H1 (cell line): ENCODE results near the gene PDE8B. TPM values are rescaled to one million over a fixed set of nuclear protein-coding genes. Genes with fewer than 3 reads are reported as not detected.

Source experiments
- CTCF ChIA-PET: fragments of 300-600 bp; sonication (Branson Sonifier 250); formaldehyde crosslinking; loops from one replicate; lab custom pipeline; 2021; ENCODE audit not compliant: partially characterized antibody; lab: Charles Lee
- POLR2A ChIA-PET: fragments of 300-600 bp; sonication (Branson Sonifier 250); formaldehyde crosslinking; loops from one replicate; lab custom pipeline; 2021; ENCODE audit warnings: inconsistent platforms; ENCODE audit not compliant: partially characterized antibody; lab: Charles Lee
- DNase-seq, 2 experiments: peaks; one replicate each; pipeline versions ENCODE4 v3.0.0 to v3.0.0-alpha.2; 2010 to 2022; ENCODE audit warnings: low spot score in 2 of 2, low read depth in 1 of 2, mixed read lengths in 1 of 2
- FAIRE-seq: peaks from 2 replicates; lab custom pipeline; 2011; peaks lifted over from hg19 to GRCh38; lab: Jason Lieb, UNC
- H2AFZ ChIP-seq: 2 replicates; pipeline ENCODE4 v1.8.1; 2012; ENCODE audit warnings: low read length, inconsistent platforms
- H2AK5ac ChIP-seq: 2 replicates; pipeline ENCODE4 v1.6.1; 2013; ENCODE audit warnings: low read depth, low read length
- H2BK120ac ChIP-seq: replicated peaks from 2 replicates; pipeline ENCODE3; 2013; ENCODE audit warnings: low read depth, low read length, inconsistent platforms
- H2BK12ac ChIP-seq: 2 replicates; pipeline ENCODE4 v1.6.1; 2013; ENCODE audit warnings: low read depth, low read length
- H2BK15ac ChIP-seq: 2 replicates; pipeline ENCODE4 v1.6.1; 2013; ENCODE audit warnings: low read length
- H2BK20ac ChIP-seq: 2 replicates; pipeline ENCODE4 v1.6.1; 2013; ENCODE audit warnings: low read length
- H2BK5ac ChIP-seq: 2 replicates; pipeline ENCODE4 v1.6.1; 2013; ENCODE audit warnings: low read depth, low read length
- H3K14ac ChIP-seq: 2 replicates; pipeline ENCODE4 v1.6.1; 2013; ENCODE audit warnings: inconsistent platforms; ENCODE audit not compliant: insufficient read length
- H3K18ac ChIP-seq: 2 replicates; pipeline ENCODE4 v1.6.1; 2013; ENCODE audit warnings: low read length; ENCODE audit errors: extremely low read depth
- H3K23ac ChIP-seq: 2 replicates; pipeline ENCODE4 v1.6.1; 2013; ENCODE audit warnings: inconsistent platforms; ENCODE audit not compliant: insufficient read length
- H3K23me2 ChIP-seq: 2 replicates; pipeline ENCODE4 v1.6.1; 2013; ENCODE audit warnings: low read depth, low read length
- H3K27ac ChIP-seq: 2 replicates; pipeline ENCODE4 v1.6.1; 2011; ENCODE audit warnings: low read depth, low read length, inconsistent platforms
- H3K27me3 ChIP-seq, 4 experiments: replicated peaks in 1 of 4; 1 replicate in 1 of 4; 2 replicates in 3 of 4; pipeline versions ENCODE4 v1.6.1 to v1.8.1; 2011 to 2013; ENCODE audit warnings: low read length in 3 of 4, mild to moderate bottlenecking in 3 of 4, inconsistent platforms in 2 of 4, mixed read lengths in 2 of 4, moderate library complexity in 1 of 4; ENCODE audit not compliant: control insufficient read depth in 3 of 4, insufficient read depth in 3 of 4; ENCODE audit errors: extremely low read depth in 1 of 4
- H3K36me3 ChIP-seq, 4 experiments: 2 replicates each; pipeline versions ENCODE4 v1.6.1 to v1.8.1; 2011 to 2013; ENCODE audit warnings: mild to moderate bottlenecking in 4 of 4, low read length in 3 of 4, moderate library complexity in 2 of 4, control low read depth in 1 of 4, inconsistent platforms in 1 of 4; ENCODE audit not compliant: insufficient read depth in 4 of 4, control insufficient read depth in 2 of 4
- H3K4ac ChIP-seq: replicated peaks from 2 replicates; pipeline ENCODE3; 2013; ENCODE audit warnings: low read length, low read depth, mixed read lengths, inconsistent platforms; ENCODE audit not compliant: insufficient read length
- H3K4me1 ChIP-seq, 4 experiments: replicated peaks in 1 of 4; 1 replicate in 1 of 4; 2 replicates in 3 of 4; pipeline versions ENCODE4 v1.6.1 to v1.8.1; 2011 to 2013; ENCODE audit warnings: low read length in 3 of 4, inconsistent platforms in 2 of 4, mixed read lengths in 1 of 4; ENCODE audit not compliant: insufficient read depth in 4 of 4, control insufficient read depth in 3 of 4
- H3K4me2 ChIP-seq, 2 experiments: 2 replicates each; pipeline versions ENCODE4 v1.6.1 to v1.8.1; 2011 to 2013; ENCODE audit warnings: low read depth in 2 of 2, low read length in 2 of 2, control low read depth in 1 of 2, inconsistent platforms in 1 of 2, mild to moderate bottlenecking in 1 of 2; ENCODE audit not compliant: insufficient read depth in 1 of 2
- H3K4me3 ChIP-seq, 4 experiments: fragments of 200-600, 300-600 bp in 1 of 4; sonication (generic), shearing (Covaris generic), sonication (Bioruptor Twin) in 1 of 4; 2 replicates each; pipeline versions ENCODE4 v1.5.1 to v1.8.1; 2011 to 2016; ENCODE audit warnings: low read length in 4 of 4, low read depth in 3 of 4, control low read depth in 2 of 4, inconsistent platforms in 2 of 4, mild to moderate bottlenecking in 2 of 4, mixed read lengths in 1 of 4, moderate library complexity in 1 of 4; ENCODE audit not compliant: insufficient read depth in 2 of 4; ENCODE audit errors: extremely low read depth in 1 of 4
- H3K56ac ChIP-seq: replicated peaks from 2 replicates; pipeline ENCODE3; 2013; ENCODE audit warnings: low read depth, mild to moderate bottlenecking, mixed read lengths, low read length, inconsistent platforms; ENCODE audit not compliant: insufficient read length
- H3K79me1 ChIP-seq: 2 replicates; pipeline ENCODE4 v1.6.1; 2013; ENCODE audit warnings: low read depth, low read length, control low read depth
- H3K79me2 ChIP-seq, 2 experiments: 2 replicates each; pipeline versions ENCODE4 v1.6.1 to v1.8.1; 2012 to 2013; ENCODE audit warnings: low read length in 2 of 2, mild to moderate bottlenecking in 2 of 2, inconsistent platforms in 1 of 2; ENCODE audit not compliant: insufficient read depth in 2 of 2, control insufficient read depth in 1 of 2
- H3K9ac ChIP-seq, 4 experiments: replicated peaks in 1 of 4; 1 replicate in 1 of 4; 2 replicates in 3 of 4; pipeline versions ENCODE4 v1.6.1 to v1.8.1; 2011 to 2013; ENCODE audit warnings: low read depth in 3 of 4, low read length in 3 of 4, control low read depth in 2 of 4, mild to moderate bottlenecking in 2 of 4, moderate library complexity in 2 of 4, inconsistent platforms in 1 of 4; ENCODE audit errors: extremely low read depth in 1 of 4
- H3K9me3 ChIP-seq, 2 experiments: 2 replicates each; pipeline versions ENCODE4 v1.6.1 to v1.8.1; 2012 to 2013; ENCODE audit warnings: mild to moderate bottlenecking in 2 of 2, moderate library complexity in 2 of 2, control low read depth in 1 of 2, inconsistent platforms in 1 of 2, low read depth in 1 of 2, low read length in 1 of 2, mixed read lengths in 1 of 2; ENCODE audit not compliant: insufficient read depth in 2 of 2
- H4K20me1 ChIP-seq, 2 experiments: replicated peaks in 1 of 2; 2 replicates each; pipeline versions ENCODE3 to v1.8.1; 2011 to 2013; ENCODE audit warnings: inconsistent platforms in 2 of 2, low read length in 2 of 2, mild to moderate bottlenecking in 1 of 2; ENCODE audit not compliant: insufficient read depth in 2 of 2, control insufficient read depth in 1 of 2
- H4K5ac ChIP-seq: 2 replicates; pipeline ENCODE4 v1.6.1; 2013; ENCODE audit warnings: low read length, low read depth, mixed read lengths, inconsistent platforms; ENCODE audit not compliant: insufficient read length
- H4K8ac ChIP-seq: 2 replicates; pipeline ENCODE4 v1.8.0; 2013; ENCODE audit warnings: mild to moderate bottlenecking, moderate library complexity, low read length, inconsistent platforms; ENCODE audit not compliant: insufficient read depth; ENCODE audit errors: extremely low read depth
- H4K91ac ChIP-seq: replicated peaks from 2 replicates; pipeline ENCODE3; 2013; ENCODE audit warnings: low read length, mixed read lengths, inconsistent platforms; ENCODE audit not compliant: insufficient read length
- BRCA1 ChIP-seq: IDR thresholded peaks from 2 replicates; pipeline ENCODE4 v1.6.1; 2012; ENCODE audit warnings: low read depth, low read length, improper control_type of control experiment
- RAD21 ChIP-seq, 2 experiments: IDR thresholded peaks in 1 of 2; conservative IDR thresholded peaks in 1 of 2; 2 replicates each; pipeline ENCODE4 v1.6.1; 2011; ENCODE audit warnings: low read depth in 2 of 2, low read length in 2 of 2, improper control_type of control experiment in 1 of 2, inconsistent platforms in 1 of 2, mild to moderate bottlenecking in 1 of 2, moderate library complexity in 1 of 2
- YY1 ChIP-seq: IDR thresholded peaks from 2 replicates; pipeline ENCODE4 v1.6.1; 2011; ENCODE audit warnings: low read depth, mild to moderate bottlenecking, low read length
- WGBS, 2 experiments: shearing (Covaris generic) in 1 of 2; methylation state at CpG; one replicate each; pipeline versions ENCODE4 v1.1.6 to v1.1.7; 2013 to 2015; ENCODE audit warnings: low lambda C conversion rate in 2 of 2, mixed read lengths in 2 of 2, inconsistent platforms in 1 of 2, low coverage in 1 of 2, missing lambda C conversion rate in 1 of 2; ENCODE audit not compliant: insufficient replicate concordance in 2 of 2, insufficient coverage in 1 of 2, insufficient read length in 1 of 2; ENCODE audit errors: extremely low coverage in 1 of 2, missing lambda C conversion rate in 1 of 2; 5-methylcytosine and 5-hydroxymethylcytosine counted together
- polyA plus RNA-seq, 7 experiments: library from polyadenylated mRNA; depleted of rRNA in 3 of 7; stranded (reverse) in 5 of 7; unstranded in 2 of 7; fragments of >200 nt in 5 of 7; fragments of 200-250 nt in 2 of 7; gene quantifications; 1 replicate in 5 of 7; 2 replicates in 1 of 7; 4 replicates in 1 of 7; pipeline versions ENCODE4 v1.2.1 to v1.2.3, GENCODE V29; 2011 to 2013; ENCODE audit warnings: missing spikeins in 2 of 7, mixed read lengths in 2 of 7
- total RNA-seq: library from RNA; stranded (reverse); fragmentation: NEBNext Ultra II Directional; extraction: Animal tissue kit (Norgen Biotek cat#: 25700); gene quantifications from 2 replicates; pipeline ENCODE4 v1.2.1, GENCODE V29; 2021

PDE8B gene
- total and polyA plus RNA-seq, 2 of the 8 experiments (the other 6 are each of a cell fraction or from before 2014, with no cell fraction given) = 0.32 to 1.1 TPM

GRCh38 chr5:77394064-77394715, 183.7 kb downstream of the PDE8B start:
- no peak overlapping the region for H3K27ac ChIP-seq
- no peak overlapping the region for H2AFZ ChIP-seq
- FAIRE-seq = no peak
- H4K5ac ChIP-seq = no peak overlapping the region
- H4K20me1 ChIP-seq = no peaks in the 10 kb centered on the region
- no peak overlapping the region for H3K4me3 ChIP-seq
- H3K79me2 ChIP-seq = no peaks in the 10 kb centered on the region
- no peak overlapping the region for H2BK15ac ChIP-seq
- H3K9me3 ChIP-seq = no peaks in the 10 kb centered on the region
- H2BK120ac ChIP-seq = no peak overlapping the region
- H4K91ac ChIP-seq = no peak overlapping the region
- H3K79me1 ChIP-seq = no peaks in the 10 kb centered on the region; the same call in 1 of the 2 replicates
- no peak overlapping the region for H3K9ac ChIP-seq
- no peak overlapping the region for H2AK5ac ChIP-seq
- no peak overlapping the region for H3K4ac ChIP-seq
- H3K23me2 ChIP-seq = no peaks in the 10 kb centered on the region
- 68% methylated on average over 3 of the region's 3 CpGs; no CpG with 5 or more reads in 1 of the 2 experiments for WGBS, 2 experiments
- POLR2A ChIA-PET = interaction anchor here (1.2 kb wide), 1 partner anchor 297 kb away, joined by 3 read pairs; no protein-coding TSS in a partner anchor
- TF ChIP-seq YY1 (no peak), BRCA1 (no peak), RAD21 (IDR thresholded peaks at IDR 0.05 in 1 of 2, conservative IDR thresholded peaks at IDR 0.05 in 1 of 2; ENCODE audit: low read depth in 2 of 2, low read length in 2 of 2) (peak; percentile 13 to 27; a peak in 1 of 4 replicates)
- TF ChIP-seq, all 59 proteins: peak for 1
- H3K36me3 ChIP-seq = no peaks in the 10 kb centered on the region
- peaks cover 0 to 5% (median 0%) of the 10 kb centered on the region in 4 experiments; a peak in 1 of 7 replicates for H3K4me1 ChIP-seq
- H2BK12ac ChIP-seq = no peak overlapping the region
- no peak overlapping the region for H2BK5ac ChIP-seq
- H3K14ac ChIP-seq = no peak overlapping the region
- H3K56ac ChIP-seq = no peak overlapping the region
- no peak overlapping the region for H3K18ac ChIP-seq
- H3K27me3 ChIP-seq = no peaks in the 10 kb centered on the region
- no peak overlapping the region for H2BK20ac ChIP-seq
- DNase-seq = no peak
- H3K4me2 ChIP-seq = no peak overlapping the region
- H4K8ac ChIP-seq = no peak overlapping the region
- H3K23ac ChIP-seq = no peak overlapping the region
- CTCF ChIA-PET = no interaction called here
